Tibial nerve (tissue), 4 donors: ENCODE results near the gene UGT1A5. TPM values are rescaled to one million over a fixed set of nuclear protein-coding genes. Genes with fewer than 3 reads are reported as not detected.
"Not testable (repeated sequence)": the region's sequence is repeated elsewhere in the genome, so short reads cannot be mapped to it uniquely, and the experiment has no call there.

Experiments used
- DNase-seq, 2 donors: peaks; one replicate each; pipeline ENCODE4 v3.0.0-alpha.2; 2019; ENCODE audit warnings: low spot score in 2 of 2
- H3K27ac ChIP-seq, 4 donors: fragments of 200-600 bp; sonication (generic) in 3 of 4; one replicate each; pipeline ENCODE4 v1.5.1; 2017 to 2019; ENCODE audit warnings: mild to moderate bottlenecking in 1 of 4
- H3K27me3 ChIP-seq, 2 donors: fragments of 200-600 bp; sonication (generic) in 1 of 2; one replicate each; pipeline versions ENCODE4 v1.5.1 to v1.6.0; 2017 to 2019
- H3K36me3 ChIP-seq, 3 donors: fragments of 200-600 bp; sonication (generic); one replicate each; pipeline ENCODE4 v1.5.1; 2018 to 2019
- H3K4me1 ChIP-seq, 4 donors: fragments of 200-600 bp; sonication (generic) in 3 of 4; one replicate each; pipeline ENCODE4 v1.5.1; 2017 to 2019
- H3K4me3 ChIP-seq, 4 donors: fragments of 200-600 bp; sonication (generic) in 3 of 4; one replicate each; pipeline ENCODE4 v1.5.1; 2017 to 2019; ENCODE audit warnings: mild to moderate bottlenecking in 1 of 4, moderate library complexity in 1 of 4
- H3K9me3 ChIP-seq, 4 donors: fragments of 200-600 bp; sonication (generic) in 3 of 4; one replicate each; pipeline ENCODE4 v1.5.1; 2017 to 2019
- EP300 ChIP-seq, 2 donors: sonication (generic); formaldehyde crosslinking; IDR thresholded peaks; one replicate each; pipeline ENCODE4 v1.6.1; 2017; ENCODE audit warnings: antibody characterized with exemption in 2 of 2, mild to moderate bottlenecking in 1 of 2
- POLR2A ChIP-seq, 2 donors: fragments of 450-650 bp; IDR thresholded peaks; one replicate each; pipeline ENCODE4 v1.6.1; 2017; ENCODE audit warnings: antibody characterized with exemption in 2 of 2, mild to moderate bottlenecking in 2 of 2, moderate library complexity in 2 of 2
- WGBS, 2 donors: methylation state at CpG; one replicate each; pipeline ENCODE4 v1.1.5; 2018; 5-methylcytosine and 5-hydroxymethylcytosine counted together
- total RNA-seq, 4 donors: library from RNA; depleted of rRNA; stranded (reverse); fragments of >200 nt; gene quantifications; one replicate each; pipeline ENCODE4 v1.1.0, GENCODE V29; 2016
- TF ChIP-seq, protein P1 (sequence below), 5 experiments: fragments of 200-600 bp in 3 of 5; fragments of 450-650 bp in 2 of 5; sonication (generic) in 3 of 5; IDR thresholded peaks; one replicate each; pipeline ENCODE4 v1.5.1; 2016 to 2019; ENCODE audit warnings: antibody characterized with exemption in 5 of 5, mild to moderate bottlenecking in 3 of 5, moderate library complexity in 2 of 5

UGT1A5 gene
- total RNA-seq, 4 donors from 2014 or later, result not detected

DNA sequence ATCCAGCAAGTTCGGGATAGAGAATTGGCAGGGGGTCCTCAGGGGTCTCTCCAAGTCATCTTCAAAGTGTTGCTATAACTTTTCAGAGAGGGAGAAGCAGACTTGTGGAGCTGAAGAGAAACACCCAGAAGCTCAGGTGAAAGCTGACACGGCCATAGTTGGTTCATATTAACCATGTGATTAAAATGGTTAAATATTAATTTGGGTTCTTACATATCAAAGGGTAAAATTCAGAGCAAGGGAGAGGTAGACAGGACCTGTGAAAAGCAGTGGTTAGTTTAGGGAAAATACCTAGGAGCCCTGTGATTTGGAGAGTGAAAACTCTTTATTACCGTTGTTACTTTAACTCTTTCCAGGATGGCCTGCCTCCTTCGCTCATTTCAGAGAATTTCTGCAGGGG lies 20.1 kb upstream of the UGT1A5 start, which contains the start of gene UGT1A6:
UGT1A6 (plus strand) TSS at position 243 of the 400 bp plus-strand sequence; CDS start at position 358, 115 bp downstream.
- no peak within 1 kb of the TSS for H3K27ac ChIP-seq
- WGBS, 2 donors, result 85 to 86% methylated on average over 4 of the region's 4 CpGs
- no peak within 1 kb of the TSS for H3K4me3 ChIP-seq

DNA sequence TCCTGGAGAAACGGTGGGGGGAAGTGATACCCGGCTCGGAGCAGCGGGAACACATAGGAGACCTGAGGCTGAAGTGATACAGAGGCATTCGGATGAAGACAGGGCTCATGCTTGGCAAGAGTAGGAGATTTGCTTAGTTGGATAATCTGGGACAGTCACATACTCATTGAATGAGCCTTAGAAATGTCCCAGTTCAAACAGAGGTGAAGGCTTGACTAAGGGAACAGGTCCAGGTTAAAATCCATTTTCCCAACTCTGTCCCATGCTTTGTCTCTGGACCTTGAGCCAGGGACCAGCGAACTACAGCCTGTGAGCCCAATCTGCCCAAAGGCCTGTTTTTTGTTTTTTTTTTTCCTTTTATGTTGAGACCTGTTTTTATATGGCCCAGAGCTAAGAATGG lies 18.7 kb upstream of the UGT1A5 start:
- no peaks in the 10 kb centered on the region for H3K27me3 ChIP-seq

More for the DNA sequence above, 20.1 kb upstream of the UGT1A5 start, which contains the start of gene UGT1A6:
- no peak for DNase-seq
- Histone ChIP-seq H3K4me1 (no peaks in the 10 kb centered on the region), H3K36me3 (no peaks in the 10 kb centered on the region), H3K9me3 (no peaks in the 10 kb centered on the region), H3K27me3 (no peaks in the 10 kb centered on the region)
- TF ChIP-seq, protein P1, sequence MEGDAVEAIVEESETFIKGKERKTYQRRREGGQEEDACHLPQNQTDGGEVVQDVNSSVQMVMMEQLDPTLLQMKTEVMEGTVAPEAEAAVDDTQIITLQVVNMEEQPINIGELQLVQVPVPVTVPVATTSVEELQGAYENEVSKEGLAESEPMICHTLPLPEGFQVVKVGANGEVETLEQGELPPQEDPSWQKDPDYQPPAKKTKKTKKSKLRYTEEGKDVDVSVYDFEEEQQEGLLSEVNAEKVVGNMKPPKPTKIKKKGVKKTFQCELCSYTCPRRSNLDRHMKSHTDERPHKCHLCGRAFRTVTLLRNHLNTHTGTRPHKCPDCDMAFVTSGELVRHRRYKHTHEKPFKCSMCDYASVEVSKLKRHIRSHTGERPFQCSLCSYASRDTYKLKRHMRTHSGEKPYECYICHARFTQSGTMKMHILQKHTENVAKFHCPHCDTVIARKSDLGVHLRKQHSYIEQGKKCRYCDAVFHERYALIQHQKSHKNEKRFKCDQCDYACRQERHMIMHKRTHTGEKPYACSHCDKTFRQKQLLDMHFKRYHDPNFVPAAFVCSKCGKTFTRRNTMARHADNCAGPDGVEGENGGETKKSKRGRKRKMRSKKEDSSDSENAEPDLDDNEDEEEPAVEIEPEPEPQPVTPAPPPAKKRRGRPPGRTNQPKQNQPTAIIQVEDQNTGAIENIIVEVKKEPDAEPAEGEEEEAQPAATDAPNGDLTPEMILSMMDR (IDR thresholded peaks at IDR 0.05), result no peak
- no peak for TF ChIP-seq POLR2A (IDR thresholded peaks at IDR 0.05)
- no peak for TF ChIP-seq EP300 (IDR thresholded peaks at IDR 0.05)

DNA sequence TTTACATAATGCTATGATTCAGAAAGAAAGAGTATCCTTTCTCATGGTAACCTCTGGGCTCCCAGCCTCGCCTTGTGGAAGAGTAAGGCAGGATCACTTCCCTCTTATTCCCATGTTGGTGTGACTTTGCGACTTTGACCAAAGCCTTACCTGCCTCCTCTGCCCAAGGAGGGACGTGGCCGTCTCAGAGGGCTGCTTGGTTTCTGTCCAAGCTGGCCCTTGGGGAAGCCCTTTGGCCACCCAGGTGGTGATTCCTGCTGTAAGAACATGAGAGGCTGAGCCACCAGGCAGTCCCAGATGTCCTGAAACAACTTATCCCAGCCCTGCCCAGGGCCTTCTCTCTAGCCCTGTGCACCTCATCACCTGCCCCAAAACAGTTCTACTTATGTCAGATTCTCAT lies 14.0 kb upstream of the UGT1A5 start:
- no peak for TF ChIP-seq EP300 (IDR thresholded peaks at IDR 0.05)
- TF ChIP-seq, protein P1 (IDR thresholded peaks at IDR 0.05), result no peak
- TF ChIP-seq POLR2A (IDR thresholded peaks at IDR 0.05), result no peak
- Histone ChIP-seq H3K27me3 (no peaks in the 10 kb centered on the region), H3K27ac (no peak overlapping the region), H3K4me1 (no peaks in the 10 kb centered on the region), H3K36me3 (no peaks in the 10 kb centered on the region), H3K4me3 (no peak overlapping the region), H3K9me3 (no peaks in the 10 kb centered on the region)
- WGBS, 2 donors, result 71 to 80% methylated on average over 4 of the region's 4 CpGs
- no peak for DNase-seq

More for the DNA sequence above, 18.7 kb upstream of the UGT1A5 start:
- Histone ChIP-seq H3K9me3 (no peaks in the 10 kb centered on the region), H3K4me3 (no peak overlapping the region), H3K4me1 (no peaks in the 10 kb centered on the region), H3K27ac (no peak overlapping the region), H3K36me3 (no peaks in the 10 kb centered on the region)
- WGBS, 2 donors, result 66 to 81% methylated on average over 6 of the region's 6 CpGs
- DNase-seq, result no peak
- TF ChIP-seq POLR2A (IDR thresholded peaks at IDR 0.05) (no peak), EP300 (IDR thresholded peaks at IDR 0.05) (no peak)
- TF ChIP-seq, protein P1 (IDR thresholded peaks at IDR 0.05), result no peak

- H3K9me3 ChIP-seq, result peaks cover 0 to 1% (median 0%) of the 10 kb centered on the region in 4 donors
- no peak overlapping the region for H3K4me3 ChIP-seq
- WGBS, 2 donors, result 81 to 83% methylated on average over 8 of the region's 8 CpGs
- H3K27ac ChIP-seq, result no peak overlapping the region
- H3K36me3 ChIP-seq, result no peaks in the 10 kb centered on the region
- no peak for DNase-seq
- TF ChIP-seq POLR2A (IDR thresholded peaks at IDR 0.05) (no peak), EP300 (IDR thresholded peaks at IDR 0.05) (no peak)
- TF ChIP-seq, protein P1 (IDR thresholded peaks at IDR 0.05), result no peak
- no peaks in the 10 kb centered on the region for H3K4me1 ChIP-seq
- H3K27me3 ChIP-seq, result no peaks in the 10 kb centered on the region
These were observed 13.2 kb upstream of the UGT1A5 start for GRCh38 chr2:233699424-233700027.

- Histone ChIP-seq H3K36me3 (no peaks in the 10 kb centered on the region), H3K27ac (no peak overlapping the region), H3K9me3 (peaks cover 0 to 6% (median 0%) of the 10 kb centered on the region in 4 donors), H3K4me1 (no peaks in the 10 kb centered on the region), H3K4me3 (no peak overlapping the region), H3K27me3 (no peaks in the 10 kb centered on the region)
- WGBS, 2 donors, result 33 to 50% methylated on average over 1 of the region's 1 CpG
- DNase-seq, result no peak
- TF ChIP-seq POLR2A (IDR thresholded peaks at IDR 0.05) (no peak), EP300 (IDR thresholded peaks at IDR 0.05) (no peak)
- TF ChIP-seq, protein P1 (IDR thresholded peaks at IDR 0.05), result no peak
These were observed 12.6 kb upstream of the UGT1A5 start for GRCh38 chr2:233700028-233700635.

DNA sequence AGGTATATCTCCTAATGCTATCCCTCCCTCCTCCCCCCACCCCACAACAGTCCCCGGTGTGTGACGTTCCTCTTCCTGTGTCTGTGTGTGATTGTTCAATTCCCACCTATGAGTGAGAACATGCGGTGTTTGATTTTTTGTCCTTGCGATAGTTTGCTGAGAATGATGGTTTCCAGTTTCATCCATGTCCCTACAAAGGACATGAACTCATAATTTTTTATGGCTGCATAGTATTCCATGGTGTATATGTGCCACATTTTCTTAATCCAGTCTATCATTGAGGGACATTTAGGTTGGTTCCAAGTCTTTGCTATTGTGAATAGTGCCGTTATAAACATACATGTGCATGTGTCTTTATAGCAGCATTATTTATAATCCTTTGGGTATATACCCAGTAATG lies 11.9 kb upstream of the UGT1A5 start:
- not testable (repeated sequence) for H3K9me3 ChIP-seq, H3K27me3 ChIP-seq, H3K4me3 ChIP-seq, DNase-seq, H3K36me3 ChIP-seq, H3K4me1 ChIP-seq, H3K27ac ChIP-seq
- 94 to 96% methylated on average over 5 of the region's 5 CpGs for WGBS, 2 donors
